ENCODE data around the gene GPR65.

The GPR65 gene, protein sequence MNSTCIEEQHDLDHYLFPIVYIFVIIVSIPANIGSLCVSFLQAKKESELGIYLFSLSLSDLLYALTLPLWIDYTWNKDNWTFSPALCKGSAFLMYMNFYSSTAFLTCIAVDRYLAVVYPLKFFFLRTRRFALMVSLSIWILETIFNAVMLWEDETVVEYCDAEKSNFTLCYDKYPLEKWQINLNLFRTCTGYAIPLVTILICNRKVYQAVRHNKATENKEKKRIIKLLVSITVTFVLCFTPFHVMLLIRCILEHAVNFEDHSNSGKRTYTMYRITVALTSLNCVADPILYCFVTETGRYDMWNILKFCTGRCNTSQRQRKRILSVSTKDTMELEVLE

DNA sequence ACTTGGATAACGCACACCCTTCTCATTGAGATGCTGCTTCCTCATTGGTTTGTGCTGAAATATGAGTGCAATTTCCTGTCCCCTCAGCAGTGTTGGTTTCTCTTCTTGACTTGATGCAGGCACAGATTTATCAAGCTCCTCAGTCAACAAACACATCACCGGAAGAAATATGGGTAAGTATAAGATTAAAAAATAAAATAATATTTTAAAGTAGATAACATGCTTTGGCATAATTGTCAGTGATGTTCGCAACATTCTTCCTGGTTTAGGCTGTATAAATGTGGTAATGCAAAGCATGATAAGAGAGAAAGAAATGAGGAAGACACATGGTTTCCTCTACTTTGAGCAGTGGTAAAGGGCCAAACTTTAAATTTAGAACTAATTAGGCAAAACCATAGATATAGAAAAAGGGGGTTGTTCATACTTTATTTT, at the start of gene GPR65:
GPR65 (plus strand) TSS at position 86 of the 432 bp plus-strand sequence. CDS start 5,713 bp downstream, outside the sequence.
- DNase-seq (ENCODE audit: insufficient read length, low spot score), result no peak
- no peak for FAIRE-seq

GRCh38 chr14:87955501-87955900, 49.4 kb upstream of the GPR65 start:
- no peak for DNase-seq (ENCODE audit: insufficient read length, low spot score)
- no peak for FAIRE-seq

GRCh38 chr14:87960013-87960787, 44.7 kb upstream of the GPR65 start:
- FAIRE-seq, result no peak
- DNase-seq (ENCODE audit: insufficient read length, low spot score), result no peak

DNA sequence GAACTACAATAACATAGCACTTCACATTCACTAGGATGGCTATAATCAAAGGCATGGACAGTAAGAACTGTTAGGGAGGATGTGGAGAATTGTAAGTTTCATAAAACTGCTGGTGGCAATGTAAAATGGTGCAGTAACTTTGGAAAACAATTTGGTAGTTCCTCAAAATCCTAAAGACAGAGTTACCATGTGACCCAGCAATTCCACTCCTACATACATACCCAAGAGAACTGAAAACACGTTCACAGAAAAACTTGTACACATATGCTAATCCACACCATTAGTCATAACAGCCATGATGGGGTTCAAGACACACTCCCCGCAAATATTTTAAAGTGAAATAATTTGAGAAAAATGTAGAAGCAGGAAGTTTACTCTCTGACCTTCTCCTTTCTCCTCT, 43.7 kb upstream of the GPR65 start:
- DNase-seq (ENCODE audit: insufficient read length, low spot score), result no peak
- FAIRE-seq, result no peak

DNA sequence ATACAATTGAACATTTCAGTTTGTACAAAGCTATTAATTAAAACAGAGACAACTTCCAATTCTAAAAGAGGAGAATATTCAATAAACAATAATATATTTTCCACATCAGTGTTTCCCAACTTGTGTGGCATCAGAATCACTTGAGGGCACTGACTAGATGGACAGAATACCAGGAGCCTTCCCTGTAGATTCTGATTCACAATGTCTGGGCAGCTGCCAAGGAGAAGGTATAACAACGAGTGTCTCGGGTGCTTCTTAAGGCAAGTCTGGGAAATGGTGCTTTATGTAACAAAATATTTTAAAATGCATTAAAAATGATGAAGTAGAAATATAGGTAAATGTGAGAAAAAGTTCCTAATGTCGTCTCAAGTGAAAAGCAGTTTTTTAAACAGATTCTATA, 38.1 kb upstream of the GPR65 start:
- no peak for DNase-seq (ENCODE audit: insufficient read length, low spot score)
- FAIRE-seq, result no peak

- FAIRE-seq (no peak), DNase-seq (ENCODE audit: insufficient read length, low spot score) (no peak)
Observed at GRCh38 chr14:87967496-87967895, 37.4 kb upstream of the GPR65 start.

DNA sequence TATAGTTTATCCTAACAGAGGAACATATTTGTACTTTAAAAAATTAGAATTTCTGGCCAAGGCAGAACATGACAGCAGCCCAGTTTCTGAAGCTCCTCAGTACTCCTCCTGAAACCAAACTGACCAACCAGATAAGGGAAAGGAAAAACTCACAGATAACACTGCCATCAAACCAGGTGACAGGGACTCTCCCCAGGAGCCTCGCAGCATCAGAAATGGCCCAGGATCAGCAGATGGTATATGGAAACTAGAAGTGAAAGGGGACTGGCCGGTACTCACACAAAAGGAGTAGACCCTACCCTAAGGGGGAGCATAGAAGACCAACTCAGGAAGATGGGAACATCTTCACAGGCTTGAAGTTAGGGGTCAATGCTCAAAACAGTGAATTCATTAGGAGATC, 33.9 kb upstream of the GPR65 start:
- no peak for DNase-seq (ENCODE audit: insufficient read length, low spot score)
- no peak for FAIRE-seq

DNA sequence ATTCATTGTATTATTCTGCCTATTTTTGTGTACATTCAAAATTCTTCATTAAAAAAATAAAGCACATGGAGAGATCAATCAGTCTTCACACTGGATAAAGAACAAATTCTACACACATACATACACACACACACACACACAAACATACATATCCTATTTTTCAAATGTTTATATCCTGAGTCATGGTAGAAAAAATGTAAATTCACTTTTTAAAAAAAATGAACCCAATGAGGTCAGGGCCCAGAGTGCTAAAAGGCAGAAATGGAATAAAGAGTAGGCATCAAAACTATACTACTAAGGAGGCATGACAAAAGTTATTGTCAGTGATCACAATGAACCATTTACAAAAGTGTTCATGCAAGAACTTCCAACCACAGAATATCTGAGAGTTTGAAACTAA, 29.3 kb upstream of the GPR65 start:
- FAIRE-seq (no peak), DNase-seq (ENCODE audit: insufficient read length, low spot score) (no peak)

DNA sequence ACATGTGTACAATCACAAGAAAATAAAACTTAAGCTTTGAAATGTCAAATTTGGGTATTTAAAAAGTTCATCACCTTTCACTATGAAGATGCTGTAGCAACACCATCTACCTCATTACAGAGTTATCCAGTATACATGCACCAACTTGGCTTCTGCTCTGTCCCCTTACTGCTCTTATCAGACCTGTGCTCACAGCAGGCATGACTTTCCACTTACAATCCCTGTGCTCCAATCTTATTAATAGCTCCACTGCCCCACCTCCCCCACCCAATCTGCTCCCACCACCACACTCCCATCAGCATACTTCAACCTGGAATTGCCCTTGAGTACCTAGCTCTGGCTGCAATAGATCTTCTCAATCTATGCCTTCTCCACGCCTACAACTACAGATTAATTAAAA, 25.2 kb upstream of the GPR65 start:
- DNase-seq (ENCODE audit: insufficient read length, low spot score) (no peak), FAIRE-seq (no peak)

- FAIRE-seq, result no peak
- no peak for DNase-seq (ENCODE audit: insufficient read length, low spot score)
Observed at GRCh38 chr14:87989221-87989955, 15.5 kb upstream of the GPR65 start.

DNA sequence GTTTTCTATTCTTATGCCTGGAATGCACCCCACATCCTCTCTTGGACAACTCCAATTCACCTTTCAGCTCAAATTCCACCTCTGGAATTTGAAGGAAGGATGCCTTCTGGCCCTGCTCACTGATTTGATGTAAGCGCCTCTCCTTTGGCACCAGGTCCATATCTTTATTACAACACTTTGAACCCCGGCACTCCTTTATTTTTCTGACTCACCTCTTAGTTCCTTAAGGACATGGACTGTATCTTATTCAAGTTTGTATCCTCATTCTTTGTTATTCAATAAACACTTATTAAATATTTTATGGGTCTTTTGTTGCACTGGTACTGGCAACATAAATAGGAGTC, 15.0 kb upstream of the GPR65 start:
- DNase-seq (ENCODE audit: insufficient read length, low spot score) (no peak), FAIRE-seq (no peak)

GRCh38 chr14:87990682-87991081, 14.3 kb upstream of the GPR65 start:
- FAIRE-seq, result no peak

GRCh38 chr14:87992346-87992717, 12.6 kb upstream of the GPR65 start:
- FAIRE-seq (no peak), DNase-seq (ENCODE audit: insufficient read length, low spot score) (peak; percentile 2)

More at GRCh38 chr14:87990682-87991081, 14.3 kb upstream of the GPR65 start:
- no peak for DNase-seq (ENCODE audit: insufficient read length, low spot score)

DNA sequence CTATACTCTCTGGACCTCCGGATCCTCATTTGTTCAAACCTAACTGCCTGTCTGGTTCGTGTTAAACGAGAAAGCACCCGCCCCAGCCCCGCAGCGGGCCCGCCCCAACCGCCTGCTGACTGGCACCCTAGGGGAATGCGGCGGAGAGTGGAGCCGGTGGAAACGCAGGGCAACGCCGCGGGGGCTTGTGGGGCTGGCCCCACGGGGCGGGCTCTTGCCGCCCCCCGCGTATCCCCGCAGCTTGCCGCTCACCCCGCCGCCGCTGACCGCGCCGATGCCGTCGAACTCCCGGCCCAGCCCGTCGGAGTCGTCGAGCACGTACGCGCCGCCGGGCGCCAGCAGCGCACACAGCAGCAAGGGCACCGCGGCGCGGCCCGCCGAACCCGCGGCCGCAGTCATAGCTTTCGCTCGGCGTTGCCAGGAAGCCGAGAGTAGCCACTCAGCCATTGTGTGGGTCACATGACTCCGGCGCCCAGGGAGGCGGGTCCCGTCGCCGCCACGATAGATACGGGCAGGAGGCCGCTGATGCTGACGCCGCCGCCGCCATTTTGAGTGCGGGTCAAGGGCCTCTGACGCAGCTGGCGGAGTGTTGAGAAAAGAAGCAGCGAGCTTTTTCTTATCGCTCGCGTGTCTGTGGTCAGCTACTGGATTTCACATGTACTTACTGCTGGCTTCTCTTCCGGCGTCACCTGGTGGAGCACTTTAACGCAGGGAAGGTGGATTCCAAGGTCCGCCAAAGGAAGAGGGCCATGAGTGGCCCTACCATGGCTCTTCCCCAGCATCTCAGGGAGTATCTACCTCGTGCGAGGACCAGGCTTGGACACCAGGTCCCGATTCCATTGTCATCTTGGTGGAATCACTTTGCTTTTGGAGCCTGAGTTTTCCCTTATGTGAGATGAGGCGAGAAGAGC, 12.0 kb upstream of the GPR65 start, which contains the start of gene GALC:
GALC (minus strand) TSS at position 465 of the 911 bp plus-strand sequence; CDS start at position 447, 18 bp downstream.
- DNase-seq (ENCODE audit: insufficient read length, low spot score) (peak; percentile 54), FAIRE-seq (peak; percentile 79)

GRCh38 chr14:87994974-87995373, 10.0 kb upstream of the GPR65 start:
- FAIRE-seq (no peak), DNase-seq (ENCODE audit: insufficient read length, low spot score) (no peak)

- no peak for DNase-seq (ENCODE audit: insufficient read length, low spot score)
Observed at GRCh38 chr14:87995500-87996290, 9.2 kb upstream of the GPR65 start.

GRCh38 chr14:87996291-87996592, 8.7 kb upstream of the GPR65 start:
- DNase-seq (ENCODE audit: insufficient read length, low spot score), result no peak
- no peak for FAIRE-seq

More at GRCh38 chr14:87995500-87996290, 9.2 kb upstream of the GPR65 start:
- no peak for FAIRE-seq

DNA sequence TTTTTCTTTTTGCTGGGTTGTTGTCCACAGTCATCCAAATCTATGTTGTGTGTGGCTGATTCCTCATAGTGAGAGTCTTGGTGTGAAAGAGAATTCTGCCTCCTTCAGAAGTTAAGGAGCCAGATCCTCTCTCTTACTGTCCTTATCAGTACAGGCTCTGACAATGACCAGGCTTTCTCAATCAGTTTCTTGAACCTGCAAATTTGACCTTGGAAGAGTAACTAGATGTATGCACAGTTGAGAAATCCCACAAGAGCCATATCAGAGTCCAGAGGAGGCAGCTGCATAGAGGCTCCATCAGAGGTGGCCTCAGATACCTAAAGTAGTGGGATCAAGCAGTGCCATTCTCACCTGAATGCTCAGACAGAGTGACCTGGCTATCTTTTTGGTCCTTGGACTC, 6.5 kb upstream of the GPR65 start:
- FAIRE-seq, result no peak
- DNase-seq (ENCODE audit: insufficient read length, low spot score), result no peak

- no peak for DNase-seq (ENCODE audit: insufficient read length, low spot score)
- FAIRE-seq, result no peak
Observed at GRCh38 chr14:87999277-87999676, 5.7 kb upstream of the GPR65 start.
